ENCODE results near the gene TM4SF5.

TM4SF5 gene

DNA sequence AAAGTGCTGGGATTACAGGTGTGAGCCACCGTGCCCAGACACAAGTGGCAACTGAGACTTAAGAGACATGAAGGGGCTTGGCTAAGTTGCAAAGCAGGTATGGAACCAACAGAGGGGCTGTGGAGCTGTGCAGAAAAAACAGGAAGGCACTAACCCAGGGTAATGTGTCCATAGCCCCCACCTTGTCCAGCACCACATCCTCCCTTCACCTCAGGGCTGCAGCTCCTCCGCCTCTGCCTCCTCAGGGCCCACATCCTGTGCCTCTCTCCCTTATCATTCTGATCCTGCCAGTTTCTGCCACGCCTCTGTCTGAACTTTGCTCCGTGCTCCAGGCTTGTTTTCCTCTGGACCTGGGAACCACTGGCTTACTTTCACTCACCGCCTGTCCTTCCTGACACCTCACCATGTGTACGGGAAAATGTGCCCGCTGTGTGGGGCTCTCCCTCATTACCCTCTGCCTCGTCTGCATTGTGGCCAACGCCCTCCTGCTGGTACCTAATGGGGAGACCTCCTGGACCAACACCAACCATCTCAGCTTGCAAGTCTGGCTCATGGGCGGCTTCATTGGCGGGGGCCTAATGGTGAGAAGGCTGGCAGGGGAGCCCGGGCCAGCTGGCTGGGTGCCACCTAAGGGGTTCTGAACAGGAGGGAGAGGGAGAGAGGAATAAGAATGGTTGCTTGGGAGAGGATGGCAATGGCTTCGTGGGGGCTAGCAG is at the start of gene TM4SF5:
TM4SF5 (plus strand) TSS at position 368 of the 716 bp plus-strand sequence; CDS start at position 405, 37 bp downstream.
- peaks cover 22% of the 10 kb centered on the region for H3K27me3 ChIP-seq

GRCh38 chr17:4722678-4723240 is 48.9 kb upstream of the TM4SF5 start:
- H3K27ac ChIP-seq = peak overlapping the region; percentile 100
- H3K36me3 ChIP-seq = peaks cover 43% of the 10 kb centered on the region
- TF ChIP-seq, protein P1, sequence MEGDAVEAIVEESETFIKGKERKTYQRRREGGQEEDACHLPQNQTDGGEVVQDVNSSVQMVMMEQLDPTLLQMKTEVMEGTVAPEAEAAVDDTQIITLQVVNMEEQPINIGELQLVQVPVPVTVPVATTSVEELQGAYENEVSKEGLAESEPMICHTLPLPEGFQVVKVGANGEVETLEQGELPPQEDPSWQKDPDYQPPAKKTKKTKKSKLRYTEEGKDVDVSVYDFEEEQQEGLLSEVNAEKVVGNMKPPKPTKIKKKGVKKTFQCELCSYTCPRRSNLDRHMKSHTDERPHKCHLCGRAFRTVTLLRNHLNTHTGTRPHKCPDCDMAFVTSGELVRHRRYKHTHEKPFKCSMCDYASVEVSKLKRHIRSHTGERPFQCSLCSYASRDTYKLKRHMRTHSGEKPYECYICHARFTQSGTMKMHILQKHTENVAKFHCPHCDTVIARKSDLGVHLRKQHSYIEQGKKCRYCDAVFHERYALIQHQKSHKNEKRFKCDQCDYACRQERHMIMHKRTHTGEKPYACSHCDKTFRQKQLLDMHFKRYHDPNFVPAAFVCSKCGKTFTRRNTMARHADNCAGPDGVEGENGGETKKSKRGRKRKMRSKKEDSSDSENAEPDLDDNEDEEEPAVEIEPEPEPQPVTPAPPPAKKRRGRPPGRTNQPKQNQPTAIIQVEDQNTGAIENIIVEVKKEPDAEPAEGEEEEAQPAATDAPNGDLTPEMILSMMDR (IDR thresholded peaks at IDR 0.05) = no peak

More for the DNA sequence above, at the start of gene TM4SF5:
- TF ChIP-seq, protein P1 (IDR thresholded peaks at IDR 0.05) = no peak
- H3K9me3 ChIP-seq = no peaks in the 10 kb centered on the region
- peaks cover under 1 to 4% of the 10 kb centered on the region in 2 experiments for H3K4me1 ChIP-seq (ENCODE audit: control insufficient read depth in 1 of 2, insufficient read depth in 1 of 2, low read depth in 1 of 2, low read length in 1 of 2)
- H3K27ac ChIP-seq = no peak within 1 kb of the TSS
- no peak within 1 kb of the TSS for H3K4me3 ChIP-seq (ENCODE audit: low read depth in 1 of 2, low read length in 1 of 2)
- H3K36me3 ChIP-seq = no peaks in the 10 kb centered on the region

GRCh38 chr17:4724650-4725049 is 47.0 kb upstream of the TM4SF5 start:
- no peaks in the 10 kb centered on the region for H3K27me3 ChIP-seq
- peaks cover 56 to 66% of the 10 kb centered on the region in 2 experiments for H3K4me1 ChIP-seq (ENCODE audit: control insufficient read depth in 1 of 2, insufficient read depth in 1 of 2, low read depth in 1 of 2, low read length in 1 of 2)
- peak overlapping the region; percentile 100 for H3K27ac ChIP-seq
- H3K4me3 ChIP-seq (ENCODE audit: low read depth in 1 of 2, low read length in 1 of 2) = no peak overlapping the region
- no peaks in the 10 kb centered on the region for H3K9me3 ChIP-seq
- peaks cover 24% of the 10 kb centered on the region for H3K36me3 ChIP-seq
- TF ChIP-seq, protein P1 (IDR thresholded peaks at IDR 0.05) = no peak

More at GRCh38 chr17:4722678-4723240, 48.9 kb upstream of the TM4SF5 start:
- Histone ChIP-seq H3K27me3 (no peaks in the 10 kb centered on the region), H3K4me3 (ENCODE audit: low read depth in 1 of 2, low read length in 1 of 2) (no peak overlapping the region), H3K9me3 (no peaks in the 10 kb centered on the region), H3K4me1 (ENCODE audit: control insufficient read depth in 1 of 2, insufficient read depth in 1 of 2, low read depth in 1 of 2, low read length in 1 of 2) (peaks cover 62 to 72% of the 10 kb centered on the region in 2 experiments)

DNA sequence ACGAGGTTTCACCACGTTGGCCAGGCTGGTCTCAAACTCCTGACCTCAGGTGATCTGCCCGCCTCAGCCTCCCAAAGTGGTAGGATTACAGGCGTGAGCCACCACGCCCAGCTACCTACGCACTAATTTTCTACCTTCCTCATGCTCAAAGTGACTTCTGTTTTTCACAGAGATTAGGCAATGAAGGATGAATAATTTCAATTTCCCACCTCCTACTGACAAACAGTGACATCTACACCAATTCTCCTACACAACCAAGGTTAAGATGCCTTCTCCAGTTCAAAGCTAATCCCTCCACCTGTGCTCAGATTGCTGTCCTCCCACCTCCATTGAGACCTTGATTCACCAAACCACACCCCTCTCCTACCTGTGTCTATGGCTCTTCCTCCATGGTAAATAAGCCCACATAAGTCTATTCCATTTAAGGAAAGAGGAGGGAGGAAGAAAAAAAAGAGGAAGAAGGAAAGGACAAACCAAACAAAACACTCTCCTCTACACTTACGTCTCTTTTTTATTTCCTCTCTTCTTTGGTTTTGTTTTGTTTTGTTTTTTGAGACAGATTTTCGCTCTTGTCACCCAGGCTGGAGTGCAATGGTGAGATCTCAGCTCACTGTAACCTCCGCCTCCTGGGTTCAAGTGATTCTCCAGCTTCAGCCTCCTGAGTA is 45.9 kb upstream of the TM4SF5 start:
- TF ChIP-seq, protein P1 (IDR thresholded peaks at IDR 0.05) = peak; percentile 59
- Histone ChIP-seq H3K27ac (peak overlapping the region; percentile 100), H3K36me3 (peaks cover 13% of the 10 kb centered on the region), H3K4me3 (ENCODE audit: low read depth in 1 of 2, low read length in 1 of 2) (peak overlapping the region; percentile 20 to 28), H3K4me1 (ENCODE audit: control insufficient read depth in 1 of 2, insufficient read depth in 1 of 2, low read depth in 1 of 2, low read length in 1 of 2) (peaks cover 59 to 73% of the 10 kb centered on the region in 2 experiments), H3K9me3 (no peaks in the 10 kb centered on the region), H3K27me3 (no peaks in the 10 kb centered on the region)

- peak overlapping the region; percentile 100 for H3K27ac ChIP-seq
- H3K27me3 ChIP-seq = no peaks in the 10 kb centered on the region
- H3K4me1 ChIP-seq (ENCODE audit: control insufficient read depth in 1 of 2, insufficient read depth in 1 of 2, low read depth in 1 of 2, low read length in 1 of 2) = peaks cover 83 to 85% of the 10 kb centered on the region in 2 experiments
- H3K9me3 ChIP-seq = no peaks in the 10 kb centered on the region
- TF ChIP-seq, protein P1 (IDR thresholded peaks at IDR 0.05) = no peak
- no peaks in the 10 kb centered on the region for H3K36me3 ChIP-seq
- H3K4me3 ChIP-seq (ENCODE audit: low read depth in 1 of 2, low read length in 1 of 2) = peak overlapping the region in 1 of 2 experiments; percentile 20
These were observed 43.6 kb upstream of the TM4SF5 start for GRCh38 chr17:4728124-4728523.

All from neutrophil (primary cell).